Left cardiac atrium (tissue), 2 donors: ENCODE results near the gene HHIPL1. TPM values are rescaled to one million over a fixed set of nuclear protein-coding genes. Genes with fewer than 3 reads are reported as not detected.

Experiments used
- total RNA-seq, 2 donors: library from RNA; stranded (reverse); fragmentation: NEBNext Ultra II Directional; extraction: Animal tissue kit (Norgen Biotek cat#: 25700); gene quantifications; one replicate each; pipeline ENCODE4 v1.2.1, GENCODE V29; 2021
- donor health status: DM: no; HTN: yes; CAD: no; lungs with severe emphysema.
- donor health status: DM: yes; HTN: yes; CAD: no.

The HHIPL1 gene
- total RNA-seq, 2 donors from 2014 or later = 2.1 to 2.6 TPM

Other genes starting within 250 kb of the HHIPL1 start
- gene SETD3, start 164.3 kb upstream of the HHIPL1 start, total RNA-seq = 100 to 1,000 TPM in 1 of 2 donors, 10 to 100 TPM in 1; 77.7 to 116 TPM
- gene CCNK, start 163.7 kb upstream of the HHIPL1 start, total RNA-seq = 10 to 100 TPM; 31.4 to 38.6 TPM
- gene CCDC85C, start 40.9 kb upstream of the HHIPL1 start, total RNA-seq = 10 to 100 TPM; 21.4 to 24.7 TPM
- 1 to 10 TPM; 4.1 to 4.7 TPM for gene CYP46A1, start 39.2 kb downstream of the HHIPL1 start, total RNA-seq
- 10 to 100 TPM; 23.7 to 24.6 TPM for gene EML1, start 148.3 kb downstream of the HHIPL1 start, total RNA-seq